ENCODE measurements around the gene CYB5RL. TPM values are rescaled to one million over a fixed set of nuclear protein-coding genes. Genes with fewer than 3 reads are reported as not detected.

The CYB5RL gene
- total and polyA plus RNA-seq, 2 of the 13 experiments (the other 11 are each of a cell fraction or from before 2014, with no cell fraction given), result 3.7 to 5.0 TPM

- Histone ChIP-seq H4K20me1 (ENCODE audit: insufficient read depth, low read length) (no peaks in the 10 kb centered on the region), H3K4me1 (ENCODE audit: insufficient read depth, low read length) (peaks cover 27% of the 10 kb centered on the region), H3K9me3 (ENCODE audit: low read length) (no peaks in the 10 kb centered on the region), H3K4me3 (replicated peaks in 1 of 3; ENCODE audit: insufficient read depth in 1 of 3, low read depth in 2 of 3, low read length in 3 of 3) (no peak overlapping the region), H3K9ac (ENCODE audit: insufficient read depth, low read depth, low read length) (no peak overlapping the region), H3K27me3 (ENCODE audit: control insufficient read depth in 1 of 2, insufficient read depth in 2 of 2, low read length in 2 of 2) (no peaks in the 10 kb centered on the region), H3K36me3 (replicated peaks in 1 of 2; ENCODE audit: control insufficient read depth in 1 of 2, insufficient read depth in 2 of 2, low read length in 2 of 2) (peaks cover 8 to 28% of the 10 kb centered on the region in 2 experiments; a peak in 3 of 5 replicates), H2AFZ (ENCODE audit: low read length) (no peak overlapping the region), H3K4me2 (ENCODE audit: low read depth, low read length) (no peak overlapping the region), H3K79me2 (ENCODE audit: insufficient read depth, low read length) (no peaks in the 10 kb centered on the region), H3K27ac (ENCODE audit: extremely low read length, insufficient read depth, low read length) (no peak overlapping the region)
- in situ Hi-C loops (cut with HindIII; ENCODE audit: extremely low pct_ligation_motif_present, low pct_unique_long_range_greater_than_20kb), result no loop called here
- DNase-seq (ENCODE audit: low spot score), result no peak
- WGBS (ENCODE audit: low lambda C conversion rate), result 96% methylated on average over 11 of the region's 16 CpGs
- no peak for ATAC-seq
- no peak for FAIRE-seq
- ChIA-PET CTCF (ENCODE audit: low intra/inter-chr PET ratio, low total read pairs) (no interaction called here), POLR2A (interaction anchor here (2.0 kb wide), 1 partner anchor 24 kb away, joined by 8 read pairs; the partner anchor contains the start of genes CYB5RL and MRPL37)
- intact Hi-C loops (cut with micrococcal nuclease; ENCODE audit: unreplicated experiment), result no loop called here
- TF ChIP-seq AGO2 (optimal IDR thresholded peaks at IDR 0.05; ENCODE audit: low read depth, low read length) (peak; percentile 38), SRSF4 (IDR thresholded peaks at IDR 0.05; ENCODE audit: low read depth, low read length, poor library complexity, severe bottlenecking) (no peak)
- no TSS peak for BruUV-seq (replicated peaks)
Measured at GRCh38 chr1:54223441-54224202, 23.8 kb upstream of the CYB5RL start.

GRCh38 chr1:54222711-54223110, 22.9 kb upstream of the CYB5RL start:
- intact Hi-C loops (cut with micrococcal nuclease; ENCODE audit: unreplicated experiment) (no loop called here), in situ Hi-C loops (cut with HindIII; ENCODE audit: extremely low pct_ligation_motif_present, low pct_unique_long_range_greater_than_20kb) (no loop called here)
- no peak for FAIRE-seq
- ATAC-seq, result no peak
- no peaks in the 10 kb centered on the region for H3K9me3 ChIP-seq (ENCODE audit: low read length)
- no peaks in the 10 kb centered on the region for H3K27me3 ChIP-seq (ENCODE audit: control insufficient read depth in 1 of 2, insufficient read depth in 2 of 2, low read length in 2 of 2)
- H3K27ac ChIP-seq (ENCODE audit: extremely low read length, insufficient read depth, low read length), result no peak overlapping the region
- no peaks in the 10 kb centered on the region for H3K79me2 ChIP-seq (ENCODE audit: insufficient read depth, low read length)
- no peak overlapping the region for H3K4me3 ChIP-seq (replicated peaks in 1 of 3; ENCODE audit: insufficient read depth in 1 of 3, low read depth in 2 of 3, low read length in 3 of 3)
- H4K20me1 ChIP-seq (ENCODE audit: insufficient read depth, low read length), result no peaks in the 10 kb centered on the region
- no TSS peak for BruUV-seq (replicated peaks)
- no peak overlapping the region for H3K4me2 ChIP-seq (ENCODE audit: low read depth, low read length)
- CTCF ChIA-PET (ENCODE audit: low intra/inter-chr PET ratio, low total read pairs), result no interaction called here
- peaks cover 27% of the 10 kb centered on the region for H3K4me1 ChIP-seq (ENCODE audit: insufficient read depth, low read length)
- peaks cover 14 to 37% of the 10 kb centered on the region in 2 experiments; a peak in 4 of 5 replicates for H3K36me3 ChIP-seq (replicated peaks in 1 of 2; ENCODE audit: control insufficient read depth in 1 of 2, insufficient read depth in 2 of 2, low read length in 2 of 2)
- WGBS (ENCODE audit: low lambda C conversion rate), result 100% methylated on average over 6 of the region's 6 CpGs
- TF ChIP-seq ZNF280B (CRISPR knock-in tag; IDR thresholded peaks at IDR 0.05; ENCODE audit: borderline replicate concordance) (no peak), ZNF773 (CRISPR knock-in tag; IDR thresholded peaks at IDR 0.05; ENCODE audit: borderline replicate concordance) (no peak), POLR2AphosphoS2 (IDR thresholded peaks at IDR 0.05; ENCODE audit: low read depth, low read length) (no peak), ZNF234 (CRISPR knock-in tag; conservative IDR thresholded peaks at IDR 0.05) (no peak), RXRA (CRISPR knock-in tag; IDR thresholded peaks at IDR 0.05) (no peak)
- TF ChIP-seq, protein P1, sequence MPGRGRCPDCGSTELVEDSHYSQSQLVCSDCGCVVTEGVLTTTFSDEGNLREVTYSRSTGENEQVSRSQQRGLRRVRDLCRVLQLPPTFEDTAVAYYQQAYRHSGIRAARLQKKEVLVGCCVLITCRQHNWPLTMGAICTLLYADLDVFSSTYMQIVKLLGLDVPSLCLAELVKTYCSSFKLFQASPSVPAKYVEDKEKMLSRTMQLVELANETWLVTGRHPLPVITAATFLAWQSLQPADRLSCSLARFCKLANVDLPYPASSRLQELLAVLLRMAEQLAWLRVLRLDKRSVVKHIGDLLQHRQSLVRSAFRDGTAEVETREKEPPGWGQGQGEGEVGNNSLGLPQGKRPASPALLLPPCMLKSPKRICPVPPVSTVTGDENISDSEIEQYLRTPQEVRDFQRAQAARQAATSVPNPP (CRISPR knock-in tag; IDR thresholded peaks at IDR 0.05), result no peak
- TF ChIP-seq, protein P2, sequence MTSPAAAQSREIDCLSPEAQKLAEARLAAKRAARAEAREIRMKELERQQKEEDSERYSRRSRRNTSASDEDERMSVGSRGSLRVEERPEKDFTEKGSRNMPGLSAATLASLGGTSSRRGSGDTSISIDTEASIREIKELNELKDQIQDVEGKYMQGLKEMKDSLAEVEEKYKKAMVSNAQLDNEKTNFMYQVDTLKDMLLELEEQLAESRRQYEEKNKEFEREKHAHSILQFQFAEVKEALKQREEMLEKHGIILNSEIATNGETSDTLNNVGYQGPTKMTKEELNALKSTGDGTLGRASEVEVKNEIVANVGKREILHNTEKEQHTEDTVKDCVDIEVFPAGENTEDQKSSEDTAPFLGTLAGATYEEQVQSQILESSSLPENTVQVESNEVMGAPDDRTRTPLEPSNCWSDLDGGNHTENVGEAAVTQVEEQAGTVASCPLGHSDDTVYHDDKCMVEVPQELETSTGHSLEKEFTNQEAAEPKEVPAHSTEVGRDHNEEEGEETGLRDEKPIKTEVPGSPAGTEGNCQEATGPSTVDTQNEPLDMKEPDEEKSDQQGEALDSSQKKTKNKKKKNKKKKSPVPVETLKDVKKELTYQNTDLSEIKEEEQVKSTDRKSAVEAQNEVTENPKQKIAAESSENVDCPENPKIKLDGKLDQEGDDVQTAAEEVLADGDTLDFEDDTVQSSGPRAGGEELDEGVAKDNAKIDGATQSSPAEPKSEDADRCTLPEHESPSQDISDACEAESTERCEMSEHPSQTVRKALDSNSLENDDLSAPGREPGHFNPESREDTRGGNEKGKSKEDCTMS (CRISPR knock-in tag; conservative IDR thresholded peaks at IDR 0.05), result no peak
- no peak overlapping the region for H2AFZ ChIP-seq (ENCODE audit: low read length)
- POLR2A ChIA-PET, result interaction anchor here (2.0 kb wide), 1 partner anchor 23 kb away, joined by 8 read pairs; the partner anchor contains the start of genes CYB5RL and MRPL37
- no peak for DNase-seq (ENCODE audit: low spot score)
- no peak overlapping the region for H3K9ac ChIP-seq (ENCODE audit: insufficient read depth, low read depth, low read length)
